ENCODE data around the gene IFT20. TPM values are rescaled to one million over a fixed set of nuclear protein-coding genes. Genes with fewer than 3 reads are reported as not detected.

The IFT20 gene
- total and polyA plus RNA-seq, 9 of the 15 experiments (the other 6 are each of a cell fraction or from before 2014, with no cell fraction given): 11.2 to 38.6 (median 20.1) TPM

DNA sequence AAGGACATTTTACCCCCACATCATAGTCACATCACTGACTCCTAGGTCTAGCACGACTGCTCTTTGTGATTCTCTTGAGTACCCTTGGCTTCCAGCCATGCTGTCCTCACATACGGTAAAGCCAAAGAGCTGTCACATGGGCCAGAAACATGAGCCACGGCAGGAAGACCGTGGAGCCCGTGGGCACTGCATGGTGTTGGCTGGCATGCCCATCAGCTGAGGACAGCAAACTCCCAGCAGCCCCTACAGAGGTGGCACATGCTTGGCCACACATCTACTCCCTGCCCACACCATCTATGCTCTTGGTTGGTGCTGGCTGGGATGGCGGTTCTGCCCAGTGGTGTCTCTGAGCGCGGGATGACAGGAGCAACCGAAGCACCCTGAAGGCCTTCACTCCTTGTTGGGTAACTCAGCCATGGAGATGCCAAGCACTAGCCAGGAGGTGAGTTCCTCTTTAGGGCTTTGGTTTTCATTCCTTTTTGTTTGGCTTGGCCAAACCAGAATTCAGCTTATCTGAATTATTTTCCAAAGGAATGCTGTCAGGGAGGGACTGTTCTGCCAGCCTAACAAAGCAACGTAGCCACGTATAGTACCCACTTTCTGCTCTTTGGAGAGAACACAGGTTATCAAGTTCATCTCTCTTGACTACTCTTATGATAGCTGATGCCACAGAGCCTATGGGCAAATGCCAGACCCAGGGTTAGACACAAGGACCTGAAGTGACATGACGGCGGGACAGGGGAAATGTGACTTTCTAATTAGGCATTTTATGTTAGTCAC is 10.3 kb upstream of the IFT20 start (continued):
- TF ChIP-seq ZBTB40 (IDR thresholded peaks at IDR 0.05): no peak
- TF ChIP-seq ZBTB40 (CRISPR knock-in tag; IDR thresholded peaks at IDR 0.05): no peak
- TF ChIP-seq SMARCA4 (IDR thresholded peaks at IDR 0.05): no peak
- TF ChIP-seq ZNF311 (CRISPR knock-in tag; IDR thresholded peaks at IDR 0.05): no peak
- TF ChIP-seq ZNF766 (CRISPR knock-in tag; conservative IDR thresholded peaks at IDR 0.05): no peak
- TF ChIP-seq ZNF395 (CRISPR knock-in tag; IDR thresholded peaks at IDR 0.05): no peak
- no peak for TF ChIP-seq ZNF592 (IDR thresholded peaks at IDR 0.05)
- TF ChIP-seq RBFOX2 (IDR thresholded peaks at IDR 0.05; ENCODE audit: low read depth, low read length): peak; percentile 52
- TF ChIP-seq TOE1 (IDR thresholded peaks at IDR 0.05; ENCODE audit: borderline replicate concordance): no peak
- TF ChIP-seq TOE1 (CRISPR knock-in tag; IDR thresholded peaks at IDR 0.05; ENCODE audit: borderline replicate concordance, low read depth): no peak
- peak; percentile 61 for TF ChIP-seq POLR2G (IDR thresholded peaks at IDR 0.05; ENCODE audit: low read depth, low read length)
- no peak for TF ChIP-seq HNRNPL (IDR thresholded peaks at IDR 0.05; ENCODE audit: low read depth, low read length)
- no peak for TF ChIP-seq HDAC2 (IDR thresholded peaks at IDR 0.05)

Data from K562 (cell line).